HepG2 (cell line): ENCODE measurements around the gene CHN1. TPM values are rescaled to one million over a fixed set of nuclear protein-coding genes. Genes with fewer than 3 reads are reported as not detected.

Experiments
- ATAC-seq: fragments of 200-7000 bp; cut with Tn5 transposase; 3 replicates; pipeline ENCODE4 v1.9.1; 2020; ENCODE audit warnings: mild to moderate bottlenecking, moderate library complexity
- BruUV-seq: library from RNA; stranded (reverse); fragments of 400-500 nt; replicated peaks from 2 replicates; lab custom pipeline; 2021; lab: Mats Ljungman, UMichigan
- CTCF ChIA-PET: fragments of 300-600 bp; formaldehyde crosslinking; extraction: SDS; loops from one replicate; lab custom pipeline; 2021; ENCODE audit warnings: low total read pairs, inconsistent platforms, low intra/inter-chr PET ratio; lab: Yijun Ruan, JAX
- POLR2A ChIA-PET: fragments of 350-600 bp; sonication (Branson Sonifier 250); formaldehyde crosslinking; loops from one replicate; lab custom pipeline; 2020; ENCODE audit warnings: antibody characterized with exemption, inconsistent platforms; lab: Yijun Ruan, JAX
- DNase-seq: peaks from one replicate; pipeline ENCODE4 v3.0.0-alpha.2; 2015; ENCODE audit warnings: low spot score
- FAIRE-seq: peaks from 3 replicates; lab custom pipeline; 2011; peaks lifted over from hg19 to GRCh38; lab: Jason Lieb, UNC
- H2AFZ ChIP-seq: one replicate; pipeline ENCODE4 v1.6.1; 2011; ENCODE audit warnings: low read length, inconsistent platforms
- H3K27ac ChIP-seq: fragments of 300-600 bp; 3 replicates; pipeline ENCODE4 v1.8.0; 2011; ENCODE audit warnings: mixed run types, mild to moderate bottlenecking, mixed read lengths, low read length, inconsistent platforms; ENCODE audit not compliant: insufficient read depth; ENCODE audit errors: extremely low read length
- H3K27me3 ChIP-seq, 2 experiments: fragments of 200-600 bp in 1 of 2; 2 replicates in 1 of 2; 3 replicates in 1 of 2; pipeline versions ENCODE4 v1.6.0 to v1.8.0; 2011; ENCODE audit warnings: low read length in 2 of 2, mild to moderate bottlenecking in 2 of 2, moderate library complexity in 2 of 2, inconsistent platforms in 1 of 2; ENCODE audit not compliant: insufficient read depth in 2 of 2, control insufficient read depth in 1 of 2
- H3K36me3 ChIP-seq, 2 experiments: fragments of 200-600 bp in 1 of 2; replicated peaks in 1 of 2; 2 replicates in 1 of 2; 3 replicates in 1 of 2; pipeline versions ENCODE4 v1.5.1 to v1.8.0; 2011; ENCODE audit warnings: low read length in 2 of 2, inconsistent platforms in 1 of 2; ENCODE audit not compliant: insufficient read depth in 2 of 2, control insufficient read depth in 1 of 2
- H3K4me1 ChIP-seq: 2 replicates; pipeline ENCODE4 v1.5.1; 2012; ENCODE audit warnings: low read length, inconsistent platforms; ENCODE audit not compliant: insufficient read depth
- H3K4me2 ChIP-seq: 2 replicates; pipeline ENCODE4 v1.6.0; 2011; ENCODE audit warnings: low read depth, low read length, inconsistent platforms
- H3K4me3 ChIP-seq, 3 experiments: fragments of 200-600 bp in 1 of 3; sonication (generic), shearing (Covaris generic) in 1 of 3; replicated peaks in 1 of 3; 2 replicates each; pipeline ENCODE4 v1.5.1; 2011 to 2016; ENCODE audit warnings: low read length in 3 of 3, inconsistent platforms in 2 of 3, low read depth in 2 of 3, mild to moderate bottlenecking in 2 of 3, control low read depth in 1 of 3, mixed read lengths in 1 of 3; ENCODE audit not compliant: insufficient read depth in 1 of 3
- H3K79me2 ChIP-seq: one replicate; pipeline ENCODE4 v1.6.1; 2011; ENCODE audit warnings: low read length, inconsistent platforms; ENCODE audit not compliant: insufficient read depth
- H3K9ac ChIP-seq: 2 replicates; pipeline ENCODE4 v1.6.0; 2011; ENCODE audit warnings: mild to moderate bottlenecking, low read depth, low read length, inconsistent platforms; ENCODE audit not compliant: insufficient read depth
- H3K9me3 ChIP-seq: 2 replicates; pipeline ENCODE4 v1.5.1; 2012; ENCODE audit warnings: mild to moderate bottlenecking, low read length
- H4K20me1 ChIP-seq: 2 replicates; pipeline ENCODE4 v1.6.0; 2011; ENCODE audit warnings: inconsistent platforms, mild to moderate bottlenecking, low read length, moderate library complexity; ENCODE audit not compliant: insufficient read depth
- ASH2L ChIP-seq: fragments of 300-600, 200-600 bp; sonication (generic); IDR thresholded peaks from 2 replicates; pipeline ENCODE4 v1.7.0; 2017; ENCODE audit warnings: low read depth, mild to moderate bottlenecking, moderate library complexity, mixed read lengths, low read length; ENCODE audit not compliant: insufficient read length
- CAMTA2 ChIP-seq: sonication (generic); formaldehyde crosslinking; IDR thresholded peaks from 2 replicates; pipeline ENCODE4 v1.4.0; 2020; ENCODE audit warnings: mild to moderate bottlenecking, missing genetic modification reagents, borderline replicate concordance
- CC2D1A ChIP-seq: sonication (generic); formaldehyde crosslinking; IDR thresholded peaks from 2 replicates; pipeline ENCODE4 v1.8.1; 2023; ENCODE audit warnings: mild to moderate bottlenecking, missing genetic modification reagents
- HMG20B ChIP-seq: conservative IDR thresholded peaks from 2 replicates; pipeline ENCODE4 v1.6.1; 2016; ENCODE audit warnings: missing genetic modification reagents, missing compliant biosample characterization
- KMT2A ChIP-seq: sonication (generic); formaldehyde crosslinking; IDR thresholded peaks from 2 replicates; pipeline ENCODE4 v1.4.0; 2020; ENCODE audit warnings: missing genetic modification reagents
- NFYB ChIP-seq: sonication (generic); formaldehyde crosslinking; IDR thresholded peaks from 2 replicates; pipeline ENCODE4 v1.4.0; 2020; ENCODE audit warnings: missing genetic modification reagents
- SKI ChIP-seq: fragments of 450-650 bp; IDR thresholded peaks from one replicate; pipeline ENCODE4 v1.6.1; 2018; ENCODE audit warnings: mild to moderate bottlenecking; ENCODE audit not compliant: partially characterized antibody
- SOX6 ChIP-seq, 2 experiments: fragments of 450-650 bp in 1 of 2; sonication (generic) in 1 of 2; formaldehyde crosslinking in 1 of 2; IDR thresholded peaks; 2 replicates each; pipeline versions ENCODE4 v1.4.0 to v1.6.1; 2017 to 2020; ENCODE audit warnings: antibody characterized with exemption in 1 of 2, mild to moderate bottlenecking in 1 of 2, missing genetic modification reagents in 1 of 2
- TCF7L2 ChIP-seq: IDR thresholded peaks from 2 replicates; pipeline ENCODE4 v1.6.1; 2011; ENCODE audit warnings: mild to moderate bottlenecking, low read depth, low read length, moderate library complexity
- ZNF136 ChIP-seq: sonication (generic); formaldehyde crosslinking; IDR thresholded peaks from 2 replicates; pipeline ENCODE4 v1.8.1; 2022; ENCODE audit warnings: low read depth, mild to moderate bottlenecking, moderate library complexity, missing genetic modification reagents
- ZNF180 ChIP-seq: sonication (generic); formaldehyde crosslinking; IDR thresholded peaks from 2 replicates; pipeline ENCODE4 v1.4.0; 2020; ENCODE audit warnings: low read depth, missing genetic modification reagents, borderline replicate concordance
- ZNF331 ChIP-seq: sonication (generic); formaldehyde crosslinking; IDR thresholded peaks from 2 replicates; pipeline ENCODE4 v1.4.0; 2020; ENCODE audit warnings: missing genetic modification reagents
- ZNF543 ChIP-seq: sonication (generic); formaldehyde crosslinking; IDR thresholded peaks from 2 replicates; pipeline ENCODE4 v1.4.0; 2020; ENCODE audit warnings: mild to moderate bottlenecking, missing genetic modification reagents
- ZNF570 ChIP-seq: sonication (generic); formaldehyde crosslinking; IDR thresholded peaks from 2 replicates; pipeline ENCODE4 v1.4.0; 2020; ENCODE audit warnings: mild to moderate bottlenecking, missing genetic modification reagents, borderline replicate concordance
- ZNF776 ChIP-seq: sonication (generic); formaldehyde crosslinking; IDR thresholded peaks from 2 replicates; pipeline ENCODE4 v1.4.0; 2020; ENCODE audit warnings: mild to moderate bottlenecking, missing genetic modification reagents
- ZSCAN9 ChIP-seq: IDR thresholded peaks from 2 replicates; pipeline ENCODE4 v1.6.1; 2016; ENCODE audit warnings: borderline replicate concordance
- WGBS: methylation state at CpG from one replicate; pipeline ENCODE4 v1.1.6; 2017; ENCODE audit warnings: low lambda C conversion rate; 5-methylcytosine and 5-hydroxymethylcytosine counted together
- in situ Hi-C: cut with HindIII; loops from 2 replicates; pipeline ENCODE4 v1.10.0; 2017; ENCODE audit warnings: low pct_unique_long_range_greater_than_20kb; ENCODE audit not compliant: extremely low pct_ligation_motif_present
- intact Hi-C: fragments of 100-400 bp; cut with micrococcal nuclease; formaldehyde crosslinking; loops from one replicate; pipeline ENCODE4 v1.10.0; 2022; ENCODE audit not compliant: unreplicated experiment
- polyA plus RNA-seq, 8 experiments: library from polyadenylated mRNA; depleted of rRNA in 3 of 8; stranded (reverse) in 7 of 8; unstranded in 1 of 8; fragments of >200 nt; fragmentation: Illumina TruSeq in 4 of 8; extraction: Trizol in 4 of 8; gene quantifications; 2 replicates each; pipeline versions ENCODE4 v1.2.1 to v1.2.3, GENCODE V29; 2011 to 2016; ENCODE audit warnings: low read depth in 4 of 8, missing spikeins in 1 of 8, mixed read lengths in 1 of 8; ENCODE audit not compliant: insufficient read depth in 1 of 8
- total RNA-seq, 5 experiments: library from RNA; depleted of rRNA; stranded (reverse); fragments of >200 nt; fragmentation: Illumina TruSeq; extraction: Trizol; gene quantifications; 2 replicates each; pipeline ENCODE4 v1.2.3, GENCODE V29; 2016; ENCODE audit warnings: low read depth in 1 of 5
- TF ChIP-seq, protein P1 (sequence below): sonication (generic); formaldehyde crosslinking; IDR thresholded peaks from 2 replicates; pipeline ENCODE4 v1.8.0; 2022; ENCODE audit warnings: mild to moderate bottlenecking, missing genetic modification reagents, moderate library complexity
- TF ChIP-seq, protein P2 (sequence below): sonication (generic); formaldehyde crosslinking; IDR thresholded peaks from 2 replicates; pipeline ENCODE4 v1.4.0; 2020; ENCODE audit warnings: missing genetic modification reagents

CHN1 gene
- total and polyA plus RNA-seq, 2 of the 13 experiments (the other 11 are each of a cell fraction or from before 2014, with no cell fraction given): 2.8 to 3.5 TPM

DNA sequence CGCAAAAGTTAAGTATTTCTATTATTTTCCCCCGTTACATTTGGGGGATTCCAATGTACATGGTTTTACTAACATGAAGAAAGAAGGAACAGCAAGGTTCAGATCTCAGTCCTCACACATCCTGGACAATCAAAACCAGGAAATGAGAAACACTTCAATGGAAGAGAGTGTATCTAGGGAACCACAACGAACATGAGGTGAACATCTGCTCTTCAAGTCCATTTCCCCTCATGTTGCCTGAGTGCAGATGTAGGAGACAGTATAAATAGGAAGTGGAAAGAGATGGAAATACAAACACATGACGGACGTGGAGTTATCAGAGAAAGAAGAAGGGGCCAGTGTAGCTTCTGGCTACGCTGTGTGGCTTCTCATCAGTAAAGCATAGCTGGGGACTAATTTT lies 52.6 kb downstream of the CHN1 start:
- ChIA-PET POLR2A (no interaction called here), CTCF (no interaction called here)
- no TSS peak for BruUV-seq
- ATAC-seq (no peak), DNase-seq (no peak), FAIRE-seq (no peak)
- intact Hi-C loops (no loop called here), in situ Hi-C loops (no loop called here)
- peaks cover 0 to 3% of the 10 kb centered on the region in 2 experiments; a peak in 1 of 5 replicates for H3K27me3 ChIP-seq
- H2AFZ ChIP-seq: no peak overlapping the region
- TF ChIP-seq, protein P1, sequence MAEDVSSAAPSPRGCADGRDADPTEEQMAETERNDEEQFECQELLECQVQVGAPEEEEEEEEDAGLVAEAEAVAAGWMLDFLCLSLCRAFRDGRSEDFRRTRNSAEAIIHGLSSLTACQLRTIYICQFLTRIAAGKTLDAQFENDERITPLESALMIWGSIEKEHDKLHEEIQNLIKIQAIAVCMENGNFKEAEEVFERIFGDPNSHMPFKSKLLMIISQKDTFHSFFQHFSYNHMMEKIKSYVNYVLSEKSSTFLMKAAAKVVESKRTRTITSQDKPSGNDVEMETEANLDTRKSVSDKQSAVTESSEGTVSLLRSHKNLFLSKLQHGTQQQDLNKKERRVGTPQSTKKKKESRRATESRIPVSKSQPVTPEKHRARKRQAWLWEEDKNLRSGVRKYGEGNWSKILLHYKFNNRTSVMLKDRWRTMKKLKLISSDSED (CRISPR knock-in tag): no peak
- TF ChIP-seq ZNF776 (CRISPR knock-in tag) (no peak), KMT2A (no peak), ZNF331 (CRISPR knock-in tag) (no peak), ZNF136 (CRISPR knock-in tag) (no peak), CAMTA2 (no peak), ZNF180 (no peak), ZNF543 (CRISPR knock-in tag) (no peak), TCF7L2 (no peak), ASH2L (no peak), ZNF570 (no peak), NFYB (CRISPR knock-in tag) (no peak), ZSCAN9 (CRISPR knock-in tag) (no peak), SKI (no peak), HMG20B (no peak), CC2D1A (no peak), SOX6 (IDR thresholded peaks at IDR 0.05) (no peak), SOX6 (CRISPR knock-in tag; IDR thresholded peaks at IDR 0.05) (no peak)
- TF ChIP-seq, protein P2, sequence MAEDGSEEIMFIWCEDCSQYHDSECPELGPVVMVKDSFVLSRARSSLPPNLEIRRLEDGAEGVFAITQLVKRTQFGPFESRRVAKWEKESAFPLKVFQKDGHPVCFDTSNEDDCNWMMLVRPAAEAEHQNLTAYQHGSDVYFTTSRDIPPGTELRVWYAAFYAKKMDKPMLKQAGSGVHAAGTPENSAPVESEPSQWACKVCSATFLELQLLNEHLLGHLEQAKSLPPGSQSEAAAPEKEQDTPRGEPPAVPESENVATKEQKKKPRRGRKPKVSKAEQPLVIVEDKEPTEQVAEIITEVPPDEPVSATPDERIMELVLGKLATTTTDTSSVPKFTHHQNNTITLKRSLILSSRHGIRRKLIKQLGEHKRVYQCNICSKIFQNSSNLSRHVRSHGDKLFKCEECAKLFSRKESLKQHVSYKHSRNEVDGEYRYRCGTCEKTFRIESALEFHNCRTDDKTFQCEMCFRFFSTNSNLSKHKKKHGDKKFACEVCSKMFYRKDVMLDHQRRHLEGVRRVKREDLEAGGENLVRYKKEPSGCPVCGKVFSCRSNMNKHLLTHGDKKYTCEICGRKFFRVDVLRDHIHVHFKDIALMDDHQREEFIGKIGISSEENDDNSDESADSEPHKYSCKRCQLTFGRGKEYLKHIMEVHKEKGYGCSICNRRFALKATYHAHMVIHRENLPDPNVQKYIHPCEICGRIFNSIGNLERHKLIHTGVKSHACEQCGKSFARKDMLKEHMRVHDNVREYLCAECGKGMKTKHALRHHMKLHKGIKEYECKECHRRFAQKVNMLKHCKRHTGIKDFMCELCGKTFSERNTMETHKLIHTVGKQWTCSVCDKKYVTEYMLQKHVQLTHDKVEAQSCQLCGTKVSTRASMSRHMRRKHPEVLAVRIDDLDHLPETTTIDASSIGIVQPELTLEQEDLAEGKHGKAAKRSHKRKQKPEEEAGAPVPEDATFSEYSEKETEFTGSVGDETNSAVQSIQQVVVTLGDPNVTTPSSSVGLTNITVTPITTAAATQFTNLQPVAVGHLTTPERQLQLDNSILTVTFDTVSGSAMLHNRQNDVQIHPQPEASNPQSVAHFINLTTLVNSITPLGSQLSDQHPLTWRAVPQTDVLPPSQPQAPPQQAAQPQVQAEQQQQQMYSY (CRISPR knock-in tag): no peak
- H3K4me1 ChIP-seq: peaks cover 6% of the 10 kb centered on the region; the same call in 1 of the 2 replicates
- H3K9ac ChIP-seq: no peak overlapping the region
- no peaks in the 10 kb centered on the region for H3K9me3 ChIP-seq
- no peaks in the 10 kb centered on the region for H3K36me3 ChIP-seq
- H3K27ac ChIP-seq: no peak overlapping the region
- WGBS: 25% methylated on average over 6 of the region's 6 CpGs
- H4K20me1 ChIP-seq: no peaks in the 10 kb centered on the region
- H3K79me2 ChIP-seq: no peaks in the 10 kb centered on the region
- H3K4me3 ChIP-seq: no peak overlapping the region
- no peak overlapping the region for H3K4me2 ChIP-seq
